ENCODE measurements around the gene FXN.
"Not testable (repeated sequence)": the region's sequence is repeated elsewhere in the genome, so short reads cannot be mapped to it uniquely, and the experiment has no call there.

The FXN gene

DNA sequence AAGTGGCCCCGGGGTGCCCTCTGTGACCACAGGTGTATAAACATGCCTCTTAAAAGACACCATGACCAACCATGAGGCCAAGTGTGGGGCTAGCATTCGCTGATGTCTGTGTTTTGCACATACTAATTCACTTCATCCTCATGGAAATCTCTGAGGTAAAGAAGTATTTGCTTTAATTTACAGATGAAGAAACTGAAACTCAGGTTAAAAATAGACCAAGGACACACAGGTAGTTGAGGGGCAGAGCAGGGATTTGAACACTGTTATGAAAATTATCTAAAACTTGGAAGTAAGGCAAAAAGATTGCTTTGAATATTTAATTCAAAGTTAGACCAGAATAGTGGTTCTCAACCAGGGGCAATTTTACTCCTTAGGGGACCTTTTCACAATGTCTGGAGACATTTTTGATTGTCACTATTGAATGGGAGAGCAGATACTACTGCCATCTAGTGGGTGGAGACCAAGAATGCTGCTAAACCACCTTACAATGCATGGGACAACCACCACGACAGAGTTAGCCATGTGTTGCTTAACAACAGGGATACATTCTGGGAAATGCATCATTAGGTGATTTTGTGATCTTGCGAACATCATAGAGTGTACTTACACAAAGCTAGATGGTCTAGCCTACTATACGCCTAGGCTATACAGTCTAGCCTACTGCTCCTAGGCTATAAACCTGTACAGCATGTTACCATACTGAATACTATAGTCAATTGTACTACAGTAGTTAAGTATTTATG is 8.0 kb upstream of the FXN start:
- DNase-seq: peak; percentile 54

- peak; percentile 15 for DNase-seq
Observed at GRCh38 chr9:69028754-69029153, 6.8 kb upstream of the FXN start.

GRCh38 chr9:69029535-69029934 is 6.0 kb upstream of the FXN start:
- no peak for DNase-seq

GRCh38 chr9:69030851-69031645 is 4.5 kb upstream of the FXN start:
- no peak for DNase-seq

- DNase-seq: no peak
Observed at GRCh38 chr9:69034071-69034470, 1.5 kb upstream of the FXN start.

- peak; percentile 34 for DNase-seq
Observed at GRCh38 chr9:69036309-69036708, 757 bp downstream of the FXN start.

DNA sequence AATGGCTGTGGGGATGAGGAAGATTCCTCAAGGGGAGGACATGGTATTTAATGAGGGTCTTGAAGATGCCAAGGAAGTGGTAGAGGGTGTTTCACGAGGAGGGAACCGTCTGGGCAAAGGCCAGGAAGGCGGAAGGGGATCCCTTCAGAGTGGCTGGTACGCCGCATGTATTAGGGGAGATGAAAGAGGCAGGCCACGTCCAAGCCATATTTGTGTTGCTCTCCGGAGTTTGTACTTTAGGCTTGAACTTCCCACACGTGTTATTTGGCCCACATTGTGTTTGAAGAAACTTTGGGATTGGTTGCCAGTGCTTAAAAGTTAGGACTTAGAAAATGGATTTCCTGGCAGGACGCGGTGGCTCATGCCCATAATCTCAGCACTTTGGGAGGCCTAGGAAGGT is 1.2 kb downstream of the FXN start:
- DNase-seq: no peak

DNA sequence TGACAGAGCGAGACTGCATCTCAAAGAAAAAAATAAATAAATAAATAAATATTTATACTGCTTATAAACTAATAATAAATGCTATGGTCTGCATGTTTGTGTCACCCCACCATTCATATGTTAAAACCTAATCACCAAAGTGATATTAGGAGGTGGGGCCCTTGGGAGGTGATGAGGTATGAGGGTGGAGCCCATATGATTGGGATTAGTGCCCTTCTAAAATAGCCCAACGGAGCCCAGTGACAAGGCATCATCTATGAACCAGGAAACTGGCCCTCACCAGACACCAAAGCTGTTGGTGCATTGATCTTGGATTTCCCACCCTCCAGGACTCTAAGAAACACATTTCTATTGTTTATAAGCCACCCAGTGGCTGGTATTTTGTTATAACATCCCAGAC is 5.1 kb downstream of the FXN start:
- DNase-seq: no peak

DNA sequence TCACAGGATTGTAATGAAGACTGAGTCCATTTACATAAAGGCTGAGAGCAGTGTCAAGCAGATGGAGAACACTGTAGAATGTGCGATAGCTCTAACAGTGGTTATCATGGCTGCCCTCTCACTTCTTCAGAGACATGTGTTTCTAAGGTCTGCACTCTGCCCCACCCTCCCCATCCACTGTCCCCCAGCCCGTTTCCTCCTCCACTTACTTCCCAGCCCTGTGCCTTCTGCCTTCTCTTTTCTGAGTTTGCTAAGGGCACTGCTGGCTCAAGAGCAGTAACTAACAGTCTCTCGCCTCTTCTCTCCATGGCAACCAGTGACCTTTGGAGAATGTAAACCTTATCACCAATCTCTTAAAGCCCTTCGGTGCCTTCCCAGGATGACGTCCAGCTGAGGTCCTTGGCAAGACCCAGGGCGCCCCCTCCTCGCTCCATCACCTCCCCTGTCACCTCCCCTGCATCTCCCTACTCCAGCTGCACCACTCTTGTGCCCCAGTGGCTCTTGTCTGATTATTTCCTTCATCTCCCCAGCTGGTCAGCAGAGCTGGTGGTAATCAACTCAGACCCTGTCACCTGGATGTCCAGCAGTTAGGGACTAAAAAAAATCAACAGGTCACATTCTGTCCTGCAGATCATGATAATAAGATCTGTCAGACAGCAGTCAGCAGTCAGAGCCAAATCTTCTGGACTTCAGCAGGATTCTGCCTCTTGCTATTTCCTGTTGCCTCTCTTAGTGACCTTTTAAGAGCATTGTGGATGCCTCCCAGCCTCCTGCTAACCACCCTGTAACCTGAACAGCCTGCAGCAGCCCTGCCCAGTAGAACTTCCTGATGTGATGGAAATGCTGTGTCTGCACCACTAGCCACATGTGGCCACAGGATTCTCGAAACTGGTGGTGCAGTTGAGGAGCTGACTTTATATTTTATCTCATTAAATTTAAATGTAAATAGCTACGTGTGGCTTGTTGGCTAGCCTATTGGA is 9.0 kb downstream of the FXN start:
- DNase-seq: no peak

DNA sequence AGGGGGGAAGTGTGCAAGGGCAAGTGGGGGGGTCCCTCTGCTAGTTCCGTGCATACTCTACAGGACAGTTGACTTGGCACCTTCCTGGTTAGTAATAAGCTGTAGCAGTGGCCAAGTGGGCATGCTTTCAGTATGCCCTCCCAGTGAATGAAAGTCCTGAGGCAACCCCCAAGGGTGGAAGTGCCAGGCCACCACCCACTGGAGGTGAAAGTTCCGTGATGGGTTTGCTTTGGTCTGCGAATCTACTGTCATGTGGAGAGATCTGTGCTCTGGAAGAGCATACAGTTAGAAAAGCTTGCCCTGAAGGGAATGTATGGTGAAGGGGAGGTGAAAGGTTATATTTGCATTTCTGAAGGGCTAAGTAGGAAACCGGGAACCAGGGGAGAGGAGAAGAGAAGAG is 10.3 kb downstream of the FXN start:
- no peak for DNase-seq

- no peak for DNase-seq
Observed at GRCh38 chr9:69046723-69047122, 11.2 kb downstream of the FXN start.

DNA sequence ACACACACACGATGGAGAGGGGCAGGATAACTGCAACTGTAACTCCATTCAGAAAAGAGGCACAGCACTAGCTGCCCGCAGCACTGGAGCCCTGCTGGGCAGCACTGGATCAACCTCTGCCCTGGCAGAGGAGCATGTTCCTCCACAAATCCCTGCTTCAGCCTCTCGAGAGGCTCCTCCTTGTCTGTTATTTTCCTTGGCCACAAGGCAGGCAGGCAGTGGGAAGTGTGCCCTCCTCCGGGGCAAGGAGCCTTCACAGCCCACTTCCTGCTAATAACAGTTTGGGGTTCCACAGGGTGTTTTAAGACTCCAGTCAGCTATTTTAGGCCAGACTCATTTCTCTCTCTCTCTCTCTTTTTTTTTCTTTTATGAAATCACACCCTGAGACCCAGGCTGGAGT is 11.8 kb downstream of the FXN start:
- no peak for DNase-seq

- no peak for DNase-seq
Observed at GRCh38 chr9:69049094-69049493, 13.5 kb downstream of the FXN start.

DNA sequence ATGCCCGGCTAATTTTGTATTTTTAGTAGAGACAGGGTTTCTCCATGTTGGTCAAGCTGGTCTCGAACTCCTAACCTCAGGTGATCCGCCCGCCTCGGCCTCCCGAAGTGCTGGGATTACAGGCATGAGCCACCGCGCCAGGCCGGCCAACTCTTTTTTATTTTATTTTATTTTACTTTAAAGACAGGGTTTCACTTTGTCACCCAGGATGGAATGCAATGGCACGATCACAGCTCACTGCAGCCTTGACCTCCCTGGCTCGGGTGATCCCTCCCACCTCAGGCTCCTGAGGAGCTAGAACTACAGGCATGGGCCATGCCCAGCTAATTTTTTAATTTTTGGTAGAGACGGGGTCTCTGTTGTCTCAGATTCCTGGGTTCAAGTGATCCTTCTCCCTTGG is 15.4 kb downstream of the FXN start:
- not testable (repeated sequence) for DNase-seq

GRCh38 chr9:69054989-69055388 is 19.4 kb downstream of the FXN start:
- no peak for DNase-seq

- no peak for DNase-seq
Observed at GRCh38 chr9:69056191-69056815, 20.8 kb downstream of the FXN start.

DNA sequence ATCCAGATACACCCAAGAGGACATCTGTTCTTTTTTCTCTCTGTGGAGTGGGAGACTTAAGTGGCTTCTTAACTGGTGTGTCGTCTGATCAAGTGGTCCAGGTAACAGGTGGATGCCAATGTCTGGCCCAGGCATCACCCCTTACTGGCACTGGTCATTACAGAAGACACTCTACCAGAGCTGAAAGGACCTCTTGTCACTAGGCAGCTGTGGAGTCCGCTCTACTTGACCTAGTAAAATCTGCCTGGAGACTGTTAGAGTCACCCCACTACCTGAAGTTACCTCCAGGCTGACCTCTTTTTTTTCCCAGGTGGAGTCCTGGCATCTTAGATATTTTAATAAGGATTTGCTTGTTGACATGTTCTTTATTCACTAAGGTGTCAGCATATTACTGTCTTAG is 22.5 kb downstream of the FXN start:
- DNase-seq: no peak

DNA sequence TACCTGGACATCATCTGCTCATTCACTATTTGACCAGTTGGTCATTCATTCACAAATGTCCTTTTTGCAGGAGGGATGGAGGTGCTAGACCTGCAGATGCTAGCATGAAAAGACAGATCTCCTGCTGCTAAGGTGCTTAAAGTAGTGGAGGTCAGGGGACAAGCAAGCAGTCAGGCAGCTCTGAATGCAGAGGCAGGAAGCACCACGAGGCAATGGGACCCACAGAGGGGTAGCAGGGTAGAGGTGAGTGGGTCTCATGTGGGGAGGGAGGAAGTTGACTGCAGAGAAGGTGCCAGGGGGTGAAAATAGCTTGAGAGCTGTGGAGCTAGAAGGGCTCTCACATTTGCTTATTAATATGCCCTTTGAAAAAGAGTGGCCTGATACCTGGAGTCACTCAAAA is 25.2 kb downstream of the FXN start:
- DNase-seq: no peak

GRCh38 chr9:69062195-69062594 is 26.6 kb downstream of the FXN start:
- DNase-seq: no peak

- no peak for DNase-seq
Observed at GRCh38 chr9:69063839-69064238, 28.3 kb downstream of the FXN start.

- no peak for DNase-seq
Observed at GRCh38 chr9:69065660-69066059, 30.1 kb downstream of the FXN start.

GRCh38 chr9:69066955-69067354 is 31.4 kb downstream of the FXN start:
- DNase-seq: no peak

GRCh38 chr9:69070201-69070600 is 34.6 kb downstream of the FXN start:
- no peak for DNase-seq

Data from stimulated activated CD4-positive, alpha-beta T cell treated with anti-CD3 and anti-CD28 coated beads, Interleukin-4, amount 100 ng/mL, for 24 hours (primary cell).